ENCODE data around the gene IL13. TPM values are rescaled to one million over a fixed set of nuclear protein-coding genes. Genes with fewer than 3 reads are reported as not detected.

IL13 gene
- total RNA-seq, 1 donor from 2014 or later = not detected

- DNase-seq (ENCODE audit: low spot score, unreplicated experiment) = no peak
- Mint-ChIP-seq H3K27me3 (peaks cover 30% of the 10 kb centered on the region), H3K27ac (no peak overlapping the region), H3K9me3 (ENCODE audit: low read depth) (no peaks in the 10 kb centered on the region), H3K4me3 (ENCODE audit: low read depth) (no peak overlapping the region), H3K36me3 (ENCODE audit: insufficient read depth) (no peaks in the 10 kb centered on the region), H3K4me1 (ENCODE audit: low read depth) (peaks cover 9% of the 10 kb centered on the region)
- no peak for TF ChIP-seq CTCF (IDR thresholded peaks at IDR 0.05; ENCODE audit: unreplicated experiment)
These were observed 6.8 kb downstream of the IL13 start for GRCh38 chr5:132664696-132665209.

GRCh38 chr5:132665574-132666080 lies 7.7 kb downstream of the IL13 start:
- H3K4me3 Mint-ChIP-seq (ENCODE audit: low read depth) = no peak overlapping the region
- H3K4me1 Mint-ChIP-seq (ENCODE audit: low read depth) = peaks cover 9% of the 10 kb centered on the region
- DNase-seq (ENCODE audit: low spot score, unreplicated experiment) = no peak

GRCh38 chr5:132666310-132667123 lies 8.5 kb downstream of the IL13 start:
- Mint-ChIP-seq H3K27ac (no peak overlapping the region), H3K9me3 (ENCODE audit: low read depth) (no peaks in the 10 kb centered on the region), H3K27me3 (peaks cover 31% of the 10 kb centered on the region), H3K4me1 (ENCODE audit: low read depth) (peaks cover 9% of the 10 kb centered on the region), H3K36me3 (ENCODE audit: insufficient read depth) (no peaks in the 10 kb centered on the region), H3K4me3 (ENCODE audit: low read depth) (no peak overlapping the region)
- DNase-seq (ENCODE audit: low spot score, unreplicated experiment) = no peak
- no peak for TF ChIP-seq CTCF (IDR thresholded peaks at IDR 0.05; ENCODE audit: unreplicated experiment)

More at GRCh38 chr5:132665574-132666080, 7.7 kb downstream of the IL13 start:
- Mint-ChIP-seq H3K36me3 (ENCODE audit: insufficient read depth) (no peaks in the 10 kb centered on the region), H3K9me3 (ENCODE audit: low read depth) (no peaks in the 10 kb centered on the region), H3K27me3 (peaks cover 33% of the 10 kb centered on the region), H3K27ac (no peak overlapping the region)
- no peak for TF ChIP-seq CTCF (IDR thresholded peaks at IDR 0.05; ENCODE audit: unreplicated experiment)

GRCh38 chr5:132667309-132667708 lies 9.3 kb downstream of the IL13 start:
- Mint-ChIP-seq H3K9me3 (ENCODE audit: low read depth) (no peaks in the 10 kb centered on the region), H3K36me3 (ENCODE audit: insufficient read depth) (no peaks in the 10 kb centered on the region), H3K4me3 (ENCODE audit: low read depth) (no peak overlapping the region), H3K27me3 (peaks cover 31% of the 10 kb centered on the region), H3K4me1 (ENCODE audit: low read depth) (peaks cover 9% of the 10 kb centered on the region), H3K27ac (no peak overlapping the region)
- TF ChIP-seq CTCF (IDR thresholded peaks at IDR 0.05; ENCODE audit: unreplicated experiment) = no peak
- DNase-seq (ENCODE audit: low spot score, unreplicated experiment) = no peak

GRCh38 chr5:132667761-132668705 lies 10.1 kb downstream of the IL13 start:
- H3K4me1 Mint-ChIP-seq (ENCODE audit: low read depth) = peaks cover 8% of the 10 kb centered on the region

More at GRCh38 chr5:132667761-132668705, 10.1 kb downstream of the IL13 start:
- Mint-ChIP-seq H3K27ac (no peak overlapping the region), H3K27me3 (peaks cover 26% of the 10 kb centered on the region), H3K4me3 (ENCODE audit: low read depth) (no peak overlapping the region), H3K36me3 (ENCODE audit: insufficient read depth) (no peaks in the 10 kb centered on the region), H3K9me3 (ENCODE audit: low read depth) (no peaks in the 10 kb centered on the region)
- TF ChIP-seq CTCF (IDR thresholded peaks at IDR 0.05; ENCODE audit: unreplicated experiment) = no peak
- DNase-seq (ENCODE audit: low spot score, unreplicated experiment) = no peak
